Dendritic cell treated with granulocyte-macrophage colony-stimulating factor and Interleukin-4, amounts not matched to agents 40 ng/mL and 50 ng/mL, for 4 days (primary cell): ENCODE data around the gene RAMP3.
"Not testable (repeated sequence)": the region's sequence is repeated elsewhere in the genome, so short reads cannot be mapped to it uniquely, and the experiment has no call there.

Experiments used
- H3K27ac Mint-ChIP-seq: one replicate; pipeline ENCODE4 v1.8.0; 2022; ENCODE audit warnings: mild to moderate bottlenecking, mixed read lengths
- H3K27me3 Mint-ChIP-seq: one replicate; pipeline ENCODE4 v1.8.0; 2022; ENCODE audit warnings: mild to moderate bottlenecking, mixed read lengths
- H3K36me3 Mint-ChIP-seq: one replicate; pipeline ENCODE4 v1.8.0; 2022; ENCODE audit warnings: low read depth, mixed read lengths
- H3K4me1 Mint-ChIP-seq: one replicate; pipeline ENCODE4 v1.8.0; 2022; ENCODE audit warnings: low read depth, mixed read lengths
- H3K4me3 Mint-ChIP-seq: one replicate; pipeline ENCODE4 v1.8.0; 2022; ENCODE audit warnings: mild to moderate bottlenecking, moderate library complexity, mixed read lengths
- H3K9me3 Mint-ChIP-seq: one replicate; pipeline ENCODE4 v1.8.0; 2022; ENCODE audit warnings: mixed read lengths
- intact Hi-C: fragments of 100-400 bp; cut with micrococcal nuclease; formaldehyde crosslinking; loops from one replicate; pipeline ENCODE4 v1.15.0; 2022

The RAMP3 gene

DNA sequence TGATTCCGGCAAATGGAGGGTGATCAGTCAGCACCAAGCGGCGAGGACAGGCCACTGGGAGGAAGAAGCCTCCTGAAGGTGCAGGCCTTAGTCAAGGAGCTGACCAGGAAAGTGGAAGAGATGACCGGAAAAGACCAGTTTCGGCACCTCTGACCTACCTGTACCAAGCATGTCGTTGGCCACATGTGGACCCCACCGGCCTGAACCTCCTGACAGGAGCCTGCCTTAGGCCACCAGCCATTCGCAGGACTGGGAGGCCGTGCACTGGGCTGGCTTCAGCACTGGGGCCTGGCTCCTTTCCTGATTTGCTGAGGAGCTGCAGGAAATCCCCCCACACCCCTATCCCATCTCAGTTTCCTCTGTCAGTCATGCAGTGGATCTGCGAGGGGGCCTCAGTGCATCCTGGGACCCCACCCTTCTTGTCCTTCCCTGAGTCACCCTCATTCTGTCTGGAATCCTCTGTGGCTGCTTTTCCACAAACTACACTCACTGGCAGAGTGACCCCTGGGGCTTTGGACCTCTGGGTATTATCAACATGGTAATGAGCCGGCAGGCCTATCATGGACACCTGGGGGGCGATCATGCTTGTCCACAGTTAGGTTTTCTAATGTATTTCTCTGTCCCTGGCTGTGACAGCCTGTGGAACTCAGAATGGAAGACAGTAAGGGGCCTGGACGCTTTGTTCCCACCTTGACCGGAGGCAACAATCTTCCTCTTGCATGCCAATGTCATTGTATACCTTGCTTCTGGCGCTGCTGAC, 33.0 kb downstream of the RAMP3 start:
- Mint-ChIP-seq H3K36me3 (peaks cover 14% of the 10 kb centered on the region), H3K27ac (no peak overlapping the region), H3K9me3 (peaks cover 28% of the 10 kb centered on the region), H3K4me3 (no peak overlapping the region), H3K27me3 (no peaks in the 10 kb centered on the region), H3K4me1 (peaks cover 30% of the 10 kb centered on the region)
- intact Hi-C loops, result no loop called here

GRCh38 chr7:45191396-45191795, 33.8 kb downstream of the RAMP3 start:
- intact Hi-C loops, result no loop called here
- H3K36me3 Mint-ChIP-seq, result peaks cover 14% of the 10 kb centered on the region
- peaks cover 25% of the 10 kb centered on the region for H3K4me1 Mint-ChIP-seq
- H3K9me3 Mint-ChIP-seq, result peaks cover 28% of the 10 kb centered on the region
- no peak overlapping the region for H3K27ac Mint-ChIP-seq
- no peaks in the 10 kb centered on the region for H3K27me3 Mint-ChIP-seq
- H3K4me3 Mint-ChIP-seq, result no peak overlapping the region

GRCh38 chr7:45192621-45193041, 35.0 kb downstream of the RAMP3 start:
- H3K4me3 Mint-ChIP-seq, result peak overlapping the region; percentile 18
- H3K4me1 Mint-ChIP-seq, result peaks cover 25% of the 10 kb centered on the region
- H3K9me3 Mint-ChIP-seq, result peaks cover 28% of the 10 kb centered on the region
- H3K27me3 Mint-ChIP-seq, result peaks cover 7% of the 10 kb centered on the region
- intact Hi-C loops, result no loop called here
- H3K27ac Mint-ChIP-seq, result peak overlapping the region; percentile 27
- peaks cover 14% of the 10 kb centered on the region for H3K36me3 Mint-ChIP-seq

- Mint-ChIP-seq H3K27me3 (peaks cover 7% of the 10 kb centered on the region), H3K9me3 (peaks cover 28% of the 10 kb centered on the region), H3K27ac (no peak overlapping the region), H3K4me1 (peaks cover 25% of the 10 kb centered on the region), H3K4me3 (no peak overlapping the region), H3K36me3 (peaks cover 14% of the 10 kb centered on the region)
- intact Hi-C loops, result no loop called here
Observed at GRCh38 chr7:45193828-45194227, 36.2 kb downstream of the RAMP3 start.

GRCh38 chr7:45196374-45196773, 38.8 kb downstream of the RAMP3 start:
- Mint-ChIP-seq H3K9me3 (peaks cover 24% of the 10 kb centered on the region), H3K27me3 (peaks cover 11% of the 10 kb centered on the region), H3K4me1 (peaks cover 21% of the 10 kb centered on the region), H3K4me3 (no peak overlapping the region), H3K36me3 (peaks cover 14% of the 10 kb centered on the region), H3K27ac (no peak overlapping the region)
- intact Hi-C loops, result no loop called here

- Mint-ChIP-seq H3K4me1 (peaks cover 10% of the 10 kb centered on the region), H3K36me3 (peaks cover 5% of the 10 kb centered on the region), H3K4me3 (no peak overlapping the region), H3K27me3 (peaks cover 13% of the 10 kb centered on the region), H3K9me3 (peaks cover 14% of the 10 kb centered on the region), H3K27ac (no peak overlapping the region)
- intact Hi-C loops, result no loop called here
Observed at GRCh38 chr7:45197461-45197860, 39.9 kb downstream of the RAMP3 start.

- peaks cover 4% of the 10 kb centered on the region for H3K4me1 Mint-ChIP-seq
- no peak overlapping the region for H3K4me3 Mint-ChIP-seq
Observed at GRCh38 chr7:45198986-45199385, 41.4 kb downstream of the RAMP3 start.

GRCh38 chr7:45199506-45199905, 41.9 kb downstream of the RAMP3 start:
- no peak overlapping the region for H3K27ac Mint-ChIP-seq
- no peak overlapping the region for H3K4me3 Mint-ChIP-seq
- H3K36me3 Mint-ChIP-seq, result no peaks in the 10 kb centered on the region
- H3K9me3 Mint-ChIP-seq, result no peaks in the 10 kb centered on the region
- H3K27me3 Mint-ChIP-seq, result peaks cover 15% of the 10 kb centered on the region
- H3K4me1 Mint-ChIP-seq, result peaks cover 10% of the 10 kb centered on the region
- intact Hi-C loops, result no loop called here

More at GRCh38 chr7:45198986-45199385, 41.4 kb downstream of the RAMP3 start:
- intact Hi-C loops, result no loop called here
- Mint-ChIP-seq H3K27me3 (peaks cover 15% of the 10 kb centered on the region), H3K36me3 (no peaks in the 10 kb centered on the region), H3K27ac (no peak overlapping the region), H3K9me3 (no peaks in the 10 kb centered on the region)

DNA sequence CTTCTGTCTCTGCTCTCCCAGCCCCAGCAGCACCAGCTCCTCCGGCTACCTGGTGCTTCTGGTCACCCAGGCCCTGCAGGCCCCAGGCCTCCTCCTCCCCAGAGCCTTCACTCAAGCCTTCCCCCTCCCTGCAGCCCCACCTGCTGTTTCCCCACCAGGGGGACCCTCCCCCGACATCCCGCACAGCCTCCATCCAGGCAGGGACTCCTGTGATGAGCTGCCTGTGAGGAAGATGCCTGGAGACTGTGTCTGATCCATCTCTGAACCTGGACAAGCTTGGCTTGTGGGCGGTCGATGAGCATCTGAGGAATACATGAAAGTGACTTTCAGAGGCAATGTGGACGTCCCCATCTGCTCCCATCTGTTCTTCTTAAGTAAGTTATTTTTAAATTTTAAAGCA, 45.0 kb downstream of the RAMP3 start:
- Mint-ChIP-seq H3K4me1 (peaks cover 20% of the 10 kb centered on the region), H3K27ac (no peak overlapping the region), H3K27me3 (peaks cover 25% of the 10 kb centered on the region), H3K4me3 (no peak overlapping the region), H3K36me3 (no peaks in the 10 kb centered on the region), H3K9me3 (no peaks in the 10 kb centered on the region)
- intact Hi-C loops, result no loop called here

DNA sequence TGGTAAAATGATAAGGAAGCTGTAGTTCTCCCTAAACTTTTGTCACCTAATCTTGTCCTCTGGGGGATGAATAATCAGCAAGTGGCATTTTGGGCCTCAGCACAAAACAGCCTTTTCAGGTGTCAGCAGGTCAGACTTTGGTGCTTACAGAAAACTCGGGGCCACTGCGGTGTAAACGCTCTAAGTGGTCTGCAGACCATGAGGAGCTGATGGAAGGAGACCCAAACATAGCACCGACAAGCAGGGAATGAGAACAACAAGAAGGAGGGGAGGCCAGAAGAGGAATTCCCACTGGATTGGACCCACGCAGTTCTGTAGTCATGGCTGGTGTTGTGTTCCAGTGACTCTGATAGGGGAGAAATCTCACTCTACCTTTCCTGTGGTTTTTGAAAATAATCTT, 45.4 kb downstream of the RAMP3 start:
- Mint-ChIP-seq H3K27me3 (peaks cover 25% of the 10 kb centered on the region), H3K4me1 (peaks cover 20% of the 10 kb centered on the region), H3K4me3 (no peak overlapping the region), H3K27ac (no peak overlapping the region), H3K36me3 (no peaks in the 10 kb centered on the region), H3K9me3 (no peaks in the 10 kb centered on the region)
- intact Hi-C loops, result no loop called here

- peaks cover 20% of the 10 kb centered on the region for H3K4me1 Mint-ChIP-seq
- H3K27me3 Mint-ChIP-seq, result peaks cover 29% of the 10 kb centered on the region
- H3K36me3 Mint-ChIP-seq, result no peaks in the 10 kb centered on the region
- intact Hi-C loops, result no loop called here
- H3K4me3 Mint-ChIP-seq, result no peak overlapping the region
- H3K27ac Mint-ChIP-seq, result no peak overlapping the region
- H3K9me3 Mint-ChIP-seq, result no peaks in the 10 kb centered on the region
Observed at GRCh38 chr7:45203459-45203858, 45.9 kb downstream of the RAMP3 start.

DNA sequence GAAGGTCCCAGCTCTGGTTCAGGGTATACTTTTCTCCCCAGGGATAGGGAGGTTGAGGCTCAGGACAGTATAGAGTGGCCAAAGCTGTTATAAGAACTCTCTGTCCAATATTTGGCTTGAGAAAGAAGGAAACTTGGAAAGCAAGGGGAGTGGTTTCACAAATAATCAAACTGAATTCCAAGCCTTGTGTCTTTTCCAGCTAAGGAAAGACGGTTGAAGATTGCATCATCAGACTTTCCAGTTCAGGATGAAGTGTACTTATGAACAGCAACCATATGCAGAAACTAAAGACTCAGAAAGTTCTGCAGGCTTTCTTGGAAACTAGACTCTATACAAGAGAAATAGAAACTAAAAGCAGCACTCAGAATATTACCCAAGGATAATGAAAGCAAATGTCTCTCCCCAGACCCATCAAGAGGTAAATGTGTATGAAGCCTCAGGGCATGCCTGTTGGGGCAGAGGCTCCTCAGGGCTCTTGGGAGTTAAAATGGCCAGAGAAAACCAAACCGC, 46.4 kb downstream of the RAMP3 start:
- H3K9me3 Mint-ChIP-seq, result no peaks in the 10 kb centered on the region
- no peak overlapping the region for H3K4me3 Mint-ChIP-seq
- H3K27ac Mint-ChIP-seq, result no peak overlapping the region
- no peaks in the 10 kb centered on the region for H3K36me3 Mint-ChIP-seq
- peaks cover 20% of the 10 kb centered on the region for H3K4me1 Mint-ChIP-seq
- intact Hi-C loops, result no loop called here
- peaks cover 33% of the 10 kb centered on the region for H3K27me3 Mint-ChIP-seq

DNA sequence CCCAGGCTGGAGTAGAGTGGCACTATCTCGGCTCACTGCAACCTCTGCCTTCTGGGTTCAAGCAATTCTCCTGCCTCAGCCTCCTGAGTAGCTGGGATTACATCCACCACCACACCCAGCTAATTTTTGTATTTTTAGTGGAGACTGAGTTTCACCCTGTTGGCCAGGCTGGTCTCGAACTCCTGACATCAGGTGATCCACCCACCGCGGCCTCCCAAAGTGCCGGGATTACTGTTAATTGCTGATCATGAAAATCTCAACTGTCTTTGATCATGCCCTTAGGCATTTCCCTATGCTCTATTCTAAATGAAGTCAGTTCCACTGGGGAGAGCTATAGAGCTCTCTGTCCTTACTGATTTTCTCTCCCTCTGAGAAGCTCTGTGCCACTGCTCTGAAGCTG, 48.7 kb downstream of the RAMP3 start:
- Mint-ChIP-seq H3K27me3 (peaks cover 35% of the 10 kb centered on the region), H3K4me1 (peaks cover 20% of the 10 kb centered on the region)
- H3K27ac Mint-ChIP-seq, H3K9me3 Mint-ChIP-seq, H3K36me3 Mint-ChIP-seq, intact Hi-C loops, H3K4me3 Mint-ChIP-seq: not testable (repeated sequence)

DNA sequence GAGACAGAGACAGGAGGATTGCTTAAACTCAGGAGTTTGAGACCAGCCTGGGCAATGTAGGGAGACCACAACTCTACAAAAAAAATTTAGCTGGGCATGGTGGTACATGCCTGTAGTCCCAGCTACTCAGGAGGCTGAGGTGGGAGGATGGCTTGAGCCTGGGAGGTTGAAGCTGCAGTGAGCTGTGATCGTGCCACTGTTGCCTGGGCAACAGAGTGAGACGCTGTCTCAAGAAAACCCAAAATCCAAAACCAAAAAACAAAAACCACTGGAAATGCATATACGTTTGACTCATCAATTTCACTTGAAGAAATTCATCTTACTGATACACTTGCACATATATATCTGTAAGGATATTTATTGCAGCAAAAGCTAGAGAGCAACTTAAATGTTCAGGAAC, 52.3 kb downstream of the RAMP3 start:
- H3K27ac Mint-ChIP-seq, H3K9me3 Mint-ChIP-seq, H3K4me1 Mint-ChIP-seq, H3K4me3 Mint-ChIP-seq, H3K36me3 Mint-ChIP-seq, intact Hi-C loops: not testable (repeated sequence)
- peaks cover 45% of the 10 kb centered on the region for H3K27me3 Mint-ChIP-seq

DNA sequence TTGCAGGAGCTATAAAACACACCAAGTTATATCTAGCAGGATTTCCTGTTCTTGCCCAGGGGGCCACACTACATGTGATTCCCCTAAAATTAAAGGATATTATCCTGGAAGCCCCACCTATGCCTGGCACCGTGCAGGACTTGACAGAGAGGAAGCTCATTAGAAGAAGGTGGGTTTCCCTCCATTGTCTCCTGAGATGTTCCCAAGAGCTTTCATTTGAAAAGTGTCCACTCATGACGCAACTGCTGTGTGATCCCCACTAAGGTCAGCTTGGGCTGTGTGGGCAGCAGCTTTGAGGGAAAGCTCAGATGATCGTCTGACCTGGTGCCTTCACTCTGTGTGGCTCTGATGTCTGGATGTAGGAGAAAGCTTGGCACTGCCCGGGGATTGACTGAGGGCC, 53.5 kb downstream of the RAMP3 start:
- H3K9me3 Mint-ChIP-seq, result no peaks in the 10 kb centered on the region
- H3K27me3 Mint-ChIP-seq, result peaks cover 48% of the 10 kb centered on the region
- H3K27ac Mint-ChIP-seq, result no peak overlapping the region
- no peaks in the 10 kb centered on the region for H3K36me3 Mint-ChIP-seq
- H3K4me1 Mint-ChIP-seq, result no peaks in the 10 kb centered on the region
- H3K4me3 Mint-ChIP-seq, result no peak overlapping the region
- intact Hi-C loops, result no loop called here
